ENCODE measurements around the gene TMPRSS11A.

TMPRSS11A gene

DNA sequence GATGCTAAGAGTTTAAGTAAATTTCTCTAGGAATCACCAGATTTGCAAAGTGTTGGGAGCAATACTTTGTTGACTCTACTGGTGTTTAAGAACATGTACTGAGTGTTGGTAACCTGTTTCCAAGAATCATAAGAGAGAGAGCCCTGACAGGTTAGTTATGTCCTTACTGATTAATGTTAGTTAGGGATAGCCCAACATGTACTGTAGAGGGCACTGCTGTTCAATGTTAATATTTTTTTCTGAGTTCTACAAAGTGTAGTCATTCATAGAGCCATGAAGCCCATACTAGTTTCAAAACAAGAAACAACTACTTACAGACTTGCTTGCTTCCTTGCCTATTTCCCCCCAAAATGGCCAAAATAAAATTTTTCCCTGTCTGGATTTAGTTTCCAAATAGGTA, 91.4 kb downstream of the TMPRSS11A start:
- DNase-seq (ENCODE audit: low read depth, low spot score), result no peak

DNA sequence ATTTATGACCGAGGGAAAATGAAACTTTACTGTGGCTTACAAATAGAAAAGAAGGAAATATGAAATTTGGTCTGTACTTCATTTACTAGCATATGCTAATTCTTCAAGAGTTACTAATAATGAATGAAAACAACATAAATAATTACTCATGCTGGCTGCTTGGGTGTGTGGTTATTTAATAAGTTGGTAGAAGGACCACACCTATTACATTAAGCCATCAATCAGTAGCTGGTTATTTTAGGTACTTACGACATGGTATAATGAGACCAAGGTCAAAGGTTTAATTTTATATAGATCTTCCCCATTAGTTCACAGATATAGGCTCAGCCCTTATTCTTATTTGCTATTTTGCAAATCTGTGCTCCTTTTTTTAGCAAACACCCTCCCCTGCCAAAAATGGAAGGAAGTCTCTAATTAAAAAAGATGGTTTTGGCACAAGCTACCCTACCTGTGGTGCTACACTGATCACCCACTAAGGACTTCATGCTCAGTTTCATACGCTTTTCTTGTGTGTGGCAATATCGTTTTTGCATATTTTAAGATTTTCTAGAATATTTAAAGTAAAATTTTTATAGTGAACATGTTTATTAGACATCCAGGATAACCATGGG, 93.6 kb downstream of the TMPRSS11A start:
- no peak for DNase-seq (ENCODE audit: low read depth, low spot score)

DNA sequence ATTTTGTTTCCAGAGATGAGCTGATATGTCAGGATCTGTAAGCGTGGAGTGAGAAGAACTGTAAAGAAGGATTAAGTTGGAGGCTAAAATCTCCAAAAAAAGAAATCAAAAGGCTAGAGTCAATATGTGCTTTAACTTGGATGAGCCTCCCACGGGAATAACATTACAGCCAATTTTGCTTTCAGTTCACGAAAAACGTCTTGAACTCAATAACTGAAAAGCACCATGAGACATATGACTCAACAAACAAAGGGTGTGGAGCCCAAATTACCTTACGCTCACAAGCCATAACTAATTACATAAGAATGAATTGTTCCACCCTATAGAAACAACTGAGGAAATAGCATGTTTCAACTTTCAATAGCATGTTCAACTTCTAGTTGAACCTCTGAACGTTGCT, 101.8 kb downstream of the TMPRSS11A start:
- DNase-seq (ENCODE audit: low read depth, low spot score), result no peak

Data from activated naive CD8-positive, alpha-beta T cell treated with anti-CD3 and anti-CD28 coated beads, Interleukin-2, amount 50 U/mL, for 16 hours (primary cell).